Articular chondrocyte of knee joint (primary cell): ENCODE data around the gene PLPPR5. TPM values are rescaled to one million over a fixed set of nuclear protein-coding genes. Genes with fewer than 3 reads are reported as not detected.

Experiments used
- small RNA-seq: library from RNA; depleted of rRNA; stranded (forward); fragments of <200 nt; gene quantifications from one replicate; pipeline ENCODE3, GENCODE V24; 2012
- total RNA-seq: library from RNA; depleted of rRNA; stranded (reverse); fragments of >200 nt; gene quantifications from 2 replicates; pipeline ENCODE4 v1.2.3, GENCODE V29; 2012

Gene PLPPR5, protein sequence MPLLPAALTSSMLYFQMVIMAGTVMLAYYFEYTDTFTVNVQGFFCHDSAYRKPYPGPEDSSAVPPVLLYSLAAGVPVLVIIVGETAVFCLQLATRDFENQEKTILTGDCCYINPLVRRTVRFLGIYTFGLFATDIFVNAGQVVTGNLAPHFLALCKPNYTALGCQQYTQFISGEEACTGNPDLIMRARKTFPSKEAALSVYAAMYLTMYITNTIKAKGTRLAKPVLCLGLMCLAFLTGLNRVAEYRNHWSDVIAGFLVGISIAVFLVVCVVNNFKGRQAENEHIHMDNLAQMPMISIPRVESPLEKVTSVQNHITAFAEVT
- total RNA-seq, result not detected in 2 replicates

DNA sequence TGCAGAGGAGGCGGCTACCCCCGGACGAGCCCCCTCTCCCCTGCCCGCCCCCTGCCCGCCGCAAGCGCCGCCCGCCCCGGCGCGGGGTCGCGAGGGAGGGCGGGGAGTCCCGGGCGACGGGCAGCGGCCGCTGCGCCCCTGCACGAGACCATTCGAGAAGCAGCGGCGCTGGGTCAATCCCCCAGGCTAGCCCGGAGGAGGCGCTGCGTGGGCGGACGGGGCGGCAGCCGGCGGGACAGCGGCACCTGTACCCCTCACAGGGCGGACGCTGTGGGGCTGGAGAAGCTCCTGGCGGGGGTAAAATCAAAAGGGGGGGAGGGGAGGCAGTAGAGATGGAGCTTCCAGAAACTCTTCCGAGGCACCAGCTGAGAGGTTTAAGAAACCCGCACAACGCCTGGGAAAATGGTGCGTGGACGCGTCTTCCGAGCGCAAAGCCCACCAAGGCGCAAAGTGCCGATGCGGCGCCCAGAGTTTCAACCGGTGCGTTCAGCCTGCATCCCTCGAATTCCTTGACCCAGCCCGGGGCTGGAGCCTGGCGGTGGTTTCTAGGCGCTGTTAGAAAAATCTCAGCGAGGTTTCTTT lies at the start of gene PLPPR5:
Gene PLPPR5 (minus strand): TSS at position 1 of the 582 bp plus-strand sequence. CDS start 190 bp downstream, outside the sequence.

Small RNAs within 50 kb of the gene (small RNA-seq; reads per million reads assigned to genes)
- not detected for gene AL445433.1
